ENCODE data around the gene CD58. TPM values are rescaled to one million over a fixed set of nuclear protein-coding genes. Genes with fewer than 3 reads are reported as not detected.

The CD58 gene
- total and polyA plus RNA-seq, 9 of the 15 experiments (the other 6 are each of a cell fraction or from before 2014, with no cell fraction given) = 18.1 to 113 (median 37.4) TPM

DNA sequence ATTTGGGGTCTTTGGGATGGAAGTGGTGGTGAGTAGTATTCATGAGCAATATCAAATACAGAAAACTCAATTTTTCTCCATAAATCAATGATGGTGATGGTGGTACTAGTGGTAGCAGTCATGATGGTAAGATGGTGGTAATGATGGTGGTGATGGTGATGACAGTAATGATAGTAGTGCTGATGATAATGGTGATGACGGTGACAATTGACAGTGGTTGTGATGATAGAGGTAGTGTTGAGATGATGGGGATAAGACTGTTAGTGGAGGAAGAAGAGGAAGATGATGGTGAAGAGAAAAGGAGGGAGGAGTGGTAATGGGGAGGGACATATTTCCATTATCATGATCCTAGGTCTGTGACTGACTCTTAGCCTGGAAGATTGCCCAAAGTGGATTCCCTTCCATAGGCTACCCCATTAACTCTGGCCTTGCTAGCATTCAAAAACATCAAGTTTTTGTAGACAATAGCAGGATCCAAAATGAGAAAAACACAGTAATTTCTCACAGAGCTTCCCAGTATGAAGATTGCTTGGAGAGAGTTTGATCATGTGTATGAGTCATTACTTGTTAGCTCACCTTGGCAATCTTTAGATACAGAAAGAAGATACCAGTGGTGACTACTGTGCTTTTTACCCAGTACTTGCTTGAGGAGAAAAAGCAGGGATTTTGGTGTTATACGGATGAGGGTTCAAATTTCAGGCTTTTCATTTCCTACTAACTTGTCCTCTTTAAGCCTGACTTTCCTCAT lies 103.8 kb downstream of the CD58 start (continued):
- TF ChIP-seq, protein P1, sequence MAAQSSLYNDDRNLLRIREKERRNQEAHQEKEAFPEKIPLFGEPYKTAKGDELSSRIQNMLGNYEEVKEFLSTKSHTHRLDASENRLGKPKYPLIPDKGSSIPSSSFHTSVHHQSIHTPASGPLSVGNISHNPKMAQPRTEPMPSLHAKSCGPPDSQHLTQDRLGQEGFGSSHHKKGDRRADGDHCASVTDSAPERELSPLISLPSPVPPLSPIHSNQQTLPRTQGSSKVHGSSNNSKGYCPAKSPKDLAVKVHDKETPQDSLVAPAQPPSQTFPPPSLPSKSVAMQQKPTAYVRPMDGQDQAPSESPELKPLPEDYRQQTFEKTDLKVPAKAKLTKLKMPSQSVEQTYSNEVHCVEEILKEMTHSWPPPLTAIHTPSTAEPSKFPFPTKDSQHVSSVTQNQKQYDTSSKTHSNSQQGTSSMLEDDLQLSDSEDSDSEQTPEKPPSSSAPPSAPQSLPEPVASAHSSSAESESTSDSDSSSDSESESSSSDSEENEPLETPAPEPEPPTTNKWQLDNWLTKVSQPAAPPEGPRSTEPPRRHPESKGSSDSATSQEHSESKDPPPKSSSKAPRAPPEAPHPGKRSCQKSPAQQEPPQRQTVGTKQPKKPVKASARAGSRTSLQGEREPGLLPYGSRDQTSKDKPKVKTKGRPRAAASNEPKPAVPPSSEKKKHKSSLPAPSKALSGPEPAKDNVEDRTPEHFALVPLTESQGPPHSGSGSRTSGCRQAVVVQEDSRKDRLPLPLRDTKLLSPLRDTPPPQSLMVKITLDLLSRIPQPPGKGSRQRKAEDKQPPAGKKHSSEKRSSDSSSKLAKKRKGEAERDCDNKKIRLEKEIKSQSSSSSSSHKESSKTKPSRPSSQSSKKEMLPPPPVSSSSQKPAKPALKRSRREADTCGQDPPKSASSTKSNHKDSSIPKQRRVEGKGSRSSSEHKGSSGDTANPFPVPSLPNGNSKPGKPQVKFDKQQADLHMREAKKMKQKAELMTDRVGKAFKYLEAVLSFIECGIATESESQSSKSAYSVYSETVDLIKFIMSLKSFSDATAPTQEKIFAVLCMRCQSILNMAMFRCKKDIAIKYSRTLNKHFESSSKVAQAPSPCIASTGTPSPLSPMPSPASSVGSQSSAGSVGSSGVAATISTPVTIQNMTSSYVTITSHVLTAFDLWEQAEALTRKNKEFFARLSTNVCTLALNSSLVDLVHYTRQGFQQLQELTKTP (IDR thresholded peaks at IDR 0.05; ENCODE audit: low read depth in 1 of 2, partially characterized antibody in 2 of 2) = no peak
- TF ChIP-seq, protein P2, sequence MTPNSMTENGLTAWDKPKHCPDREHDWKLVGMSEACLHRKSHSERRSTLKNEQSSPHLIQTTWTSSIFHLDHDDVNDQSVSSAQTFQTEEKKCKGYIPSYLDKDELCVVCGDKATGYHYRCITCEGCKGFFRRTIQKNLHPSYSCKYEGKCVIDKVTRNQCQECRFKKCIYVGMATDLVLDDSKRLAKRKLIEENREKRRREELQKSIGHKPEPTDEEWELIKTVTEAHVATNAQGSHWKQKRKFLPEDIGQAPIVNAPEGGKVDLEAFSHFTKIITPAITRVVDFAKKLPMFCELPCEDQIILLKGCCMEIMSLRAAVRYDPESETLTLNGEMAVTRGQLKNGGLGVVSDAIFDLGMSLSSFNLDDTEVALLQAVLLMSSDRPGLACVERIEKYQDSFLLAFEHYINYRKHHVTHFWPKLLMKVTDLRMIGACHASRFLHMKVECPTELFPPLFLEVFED (CRISPR knock-in tag; conservative IDR thresholded peaks at IDR 0.05) = 0 out of 2 replicates have a peak, but pooled peaks have one; percentile 15
- TF ChIP-seq, protein P3, sequence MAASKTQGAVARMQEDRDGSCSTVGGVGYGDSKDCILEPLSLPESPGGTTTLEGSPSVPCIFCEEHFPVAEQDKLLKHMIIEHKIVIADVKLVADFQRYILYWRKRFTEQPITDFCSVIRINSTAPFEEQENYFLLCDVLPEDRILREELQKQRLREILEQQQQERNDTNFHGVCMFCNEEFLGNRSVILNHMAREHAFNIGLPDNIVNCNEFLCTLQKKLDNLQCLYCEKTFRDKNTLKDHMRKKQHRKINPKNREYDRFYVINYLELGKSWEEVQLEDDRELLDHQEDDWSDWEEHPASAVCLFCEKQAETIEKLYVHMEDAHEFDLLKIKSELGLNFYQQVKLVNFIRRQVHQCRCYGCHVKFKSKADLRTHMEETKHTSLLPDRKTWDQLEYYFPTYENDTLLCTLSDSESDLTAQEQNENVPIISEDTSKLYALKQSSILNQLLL (CRISPR knock-in tag; IDR thresholded peaks at IDR 0.05; ENCODE audit: borderline replicate concordance) = no peak
- TF ChIP-seq SMARCE1 (IDR thresholded peaks at IDR 0.05) = peak; percentile 50; the same call in 1 of the 2 replicates
- TF ChIP-seq TBL1XR1 (IDR thresholded peaks at IDR 0.05; ENCODE audit: low read length in 2 of 2) = no peak
- TF ChIP-seq BCOR (IDR thresholded peaks at IDR 0.05) = no peak
- TF ChIP-seq, protein P4, sequence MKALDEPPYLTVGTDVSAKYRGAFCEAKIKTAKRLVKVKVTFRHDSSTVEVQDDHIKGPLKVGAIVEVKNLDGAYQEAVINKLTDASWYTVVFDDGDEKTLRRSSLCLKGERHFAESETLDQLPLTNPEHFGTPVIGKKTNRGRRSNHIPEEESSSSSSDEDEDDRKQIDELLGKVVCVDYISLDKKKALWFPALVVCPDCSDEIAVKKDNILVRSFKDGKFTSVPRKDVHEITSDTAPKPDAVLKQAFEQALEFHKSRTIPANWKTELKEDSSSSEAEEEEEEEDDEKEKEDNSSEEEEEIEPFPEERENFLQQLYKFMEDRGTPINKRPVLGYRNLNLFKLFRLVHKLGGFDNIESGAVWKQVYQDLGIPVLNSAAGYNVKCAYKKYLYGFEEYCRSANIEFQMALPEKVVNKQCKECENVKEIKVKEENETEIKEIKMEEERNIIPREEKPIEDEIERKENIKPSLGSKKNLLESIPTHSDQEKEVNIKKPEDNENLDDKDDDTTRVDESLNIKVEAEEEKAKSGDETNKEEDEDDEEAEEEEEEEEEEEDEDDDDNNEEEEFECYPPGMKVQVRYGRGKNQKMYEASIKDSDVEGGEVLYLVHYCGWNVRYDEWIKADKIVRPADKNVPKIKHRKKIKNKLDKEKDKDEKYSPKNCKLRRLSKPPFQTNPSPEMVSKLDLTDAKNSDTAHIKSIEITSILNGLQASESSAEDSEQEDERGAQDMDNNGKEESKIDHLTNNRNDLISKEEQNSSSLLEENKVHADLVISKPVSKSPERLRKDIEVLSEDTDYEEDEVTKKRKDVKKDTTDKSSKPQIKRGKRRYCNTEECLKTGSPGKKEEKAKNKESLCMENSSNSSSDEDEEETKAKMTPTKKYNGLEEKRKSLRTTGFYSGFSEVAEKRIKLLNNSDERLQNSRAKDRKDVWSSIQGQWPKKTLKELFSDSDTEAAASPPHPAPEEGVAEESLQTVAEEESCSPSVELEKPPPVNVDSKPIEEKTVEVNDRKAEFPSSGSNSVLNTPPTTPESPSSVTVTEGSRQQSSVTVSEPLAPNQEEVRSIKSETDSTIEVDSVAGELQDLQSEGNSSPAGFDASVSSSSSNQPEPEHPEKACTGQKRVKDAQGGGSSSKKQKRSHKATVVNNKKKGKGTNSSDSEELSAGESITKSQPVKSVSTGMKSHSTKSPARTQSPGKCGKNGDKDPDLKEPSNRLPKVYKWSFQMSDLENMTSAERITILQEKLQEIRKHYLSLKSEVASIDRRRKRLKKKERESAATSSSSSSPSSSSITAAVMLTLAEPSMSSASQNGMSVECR (CRISPR knock-in tag; IDR thresholded peaks at IDR 0.05) = no peak
- TF ChIP-seq, protein P5, sequence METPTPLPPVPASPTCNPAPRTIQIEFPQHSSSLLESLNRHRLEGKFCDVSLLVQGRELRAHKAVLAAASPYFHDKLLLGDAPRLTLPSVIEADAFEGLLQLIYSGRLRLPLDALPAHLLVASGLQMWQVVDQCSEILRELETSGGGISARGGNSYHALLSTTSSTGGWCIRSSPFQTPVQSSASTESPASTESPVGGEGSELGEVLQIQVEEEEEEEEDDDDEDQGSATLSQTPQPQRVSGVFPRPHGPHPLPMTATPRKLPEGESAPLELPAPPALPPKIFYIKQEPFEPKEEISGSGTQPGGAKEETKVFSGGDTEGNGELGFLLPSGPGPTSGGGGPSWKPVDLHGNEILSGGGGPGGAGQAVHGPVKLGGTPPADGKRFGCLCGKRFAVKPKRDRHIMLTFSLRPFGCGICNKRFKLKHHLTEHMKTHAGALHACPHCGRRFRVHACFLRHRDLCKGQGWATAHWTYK (CRISPR knock-in tag; IDR thresholded peaks at IDR 0.05) = no peak
- TF ChIP-seq SP1 (CRISPR knock-in tag; IDR thresholded peaks at IDR 0.05) = no peak
- TF ChIP-seq ZEB2 (IDR thresholded peaks at IDR 0.05) = 0 out of 2 replicates have a peak, but pooled peaks have one; percentile 25
- TF ChIP-seq POLR3G (IDR thresholded peaks at IDR 0.05; ENCODE audit: extremely low read depth, insufficient read length, insufficient replicate concordance) = no peak
- TF ChIP-seq ETV1 (tag; conservative IDR thresholded peaks at IDR 0.05; ENCODE audit: low read depth) = no peak
